ENCODE results near the gene QRICH1. TPM values are rescaled to one million over a fixed set of nuclear protein-coding genes. Genes with fewer than 3 reads are reported as not detected.

QRICH1 gene
- total and polyA plus RNA-seq, 2 of the 13 experiments (the other 11 are each of a cell fraction or from before 2014, with no cell fraction given): 52.6 to 102 TPM

- TF ChIP-seq, protein P1, sequence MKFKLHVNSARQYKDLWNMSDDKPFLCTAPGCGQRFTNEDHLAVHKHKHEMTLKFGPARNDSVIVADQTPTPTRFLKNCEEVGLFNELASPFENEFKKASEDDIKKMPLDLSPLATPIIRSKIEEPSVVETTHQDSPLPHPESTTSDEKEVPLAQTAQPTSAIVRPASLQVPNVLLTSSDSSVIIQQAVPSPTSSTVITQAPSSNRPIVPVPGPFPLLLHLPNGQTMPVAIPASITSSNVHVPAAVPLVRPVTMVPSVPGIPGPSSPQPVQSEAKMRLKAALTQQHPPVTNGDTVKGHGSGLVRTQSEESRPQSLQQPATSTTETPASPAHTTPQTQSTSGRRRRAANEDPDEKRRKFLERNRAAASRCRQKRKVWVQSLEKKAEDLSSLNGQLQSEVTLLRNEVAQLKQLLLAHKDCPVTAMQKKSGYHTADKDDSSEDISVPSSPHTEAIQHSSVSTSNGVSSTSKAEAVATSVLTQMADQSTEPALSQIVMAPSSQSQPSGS (CRISPR knock-in tag; IDR thresholded peaks at IDR 0.05): no peak
- TF ChIP-seq, protein P2, sequence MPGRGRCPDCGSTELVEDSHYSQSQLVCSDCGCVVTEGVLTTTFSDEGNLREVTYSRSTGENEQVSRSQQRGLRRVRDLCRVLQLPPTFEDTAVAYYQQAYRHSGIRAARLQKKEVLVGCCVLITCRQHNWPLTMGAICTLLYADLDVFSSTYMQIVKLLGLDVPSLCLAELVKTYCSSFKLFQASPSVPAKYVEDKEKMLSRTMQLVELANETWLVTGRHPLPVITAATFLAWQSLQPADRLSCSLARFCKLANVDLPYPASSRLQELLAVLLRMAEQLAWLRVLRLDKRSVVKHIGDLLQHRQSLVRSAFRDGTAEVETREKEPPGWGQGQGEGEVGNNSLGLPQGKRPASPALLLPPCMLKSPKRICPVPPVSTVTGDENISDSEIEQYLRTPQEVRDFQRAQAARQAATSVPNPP (CRISPR knock-in tag; IDR thresholded peaks at IDR 0.05): no peak; the same call in 1 of the 2 replicates
- no peak for TF ChIP-seq SMARCE1 (IDR thresholded peaks at IDR 0.05; ENCODE audit: borderline replicate concordance)
- TF ChIP-seq AGO1 (IDR thresholded peaks at IDR 0.05; ENCODE audit: low read depth, low read length, poor library complexity, severe bottlenecking): peak; percentile 24
- no peak for TF ChIP-seq SRY (CRISPR knock-in tag; IDR thresholded peaks at IDR 0.05)
- TF ChIP-seq ZNF747 (CRISPR knock-in tag; IDR thresholded peaks at IDR 0.05; ENCODE audit: borderline replicate concordance): peak; percentile 46
- 0 out of 2 replicates have a peak, but pooled peaks have one; percentile 21 for TF ChIP-seq ZIK1 (CRISPR knock-in tag; IDR thresholded peaks at IDR 0.05; ENCODE audit: borderline replicate concordance, low read depth)
- TF ChIP-seq NONO (IDR thresholded peaks at IDR 0.05): no peak
- TF ChIP-seq NONO (CRISPR knock-in tag; conservative IDR thresholded peaks at IDR 0.05): 0 out of 2 replicates have a peak, but pooled peaks have one; percentile 33
- no peak for TF ChIP-seq PHF8 (CRISPR knock-in tag; IDR thresholded peaks at IDR 0.05)
- TF ChIP-seq ZNF33B (CRISPR knock-in tag; IDR thresholded peaks at IDR 0.05): no peak
- no peak for TF ChIP-seq ZBTB25 (CRISPR knock-in tag; IDR thresholded peaks at IDR 0.05)
- peak; percentile 7 for TF ChIP-seq YY1 (IDR thresholded peaks at IDR 0.05; ENCODE audit: insufficient read depth, insufficient replicate concordance, low read depth, low read length)
- TF ChIP-seq ZNF704 (CRISPR knock-in tag; IDR thresholded peaks at IDR 0.05; ENCODE audit: borderline replicate concordance): 0 out of 2 replicates have a peak, but pooled peaks have one; percentile 4
- TF ChIP-seq NR2C2 (CRISPR knock-in tag; IDR thresholded peaks at IDR 0.05; ENCODE audit: borderline replicate concordance): 0 out of 2 replicates have a peak, but pooled peaks have one; percentile 2
- TF ChIP-seq, protein P3, sequence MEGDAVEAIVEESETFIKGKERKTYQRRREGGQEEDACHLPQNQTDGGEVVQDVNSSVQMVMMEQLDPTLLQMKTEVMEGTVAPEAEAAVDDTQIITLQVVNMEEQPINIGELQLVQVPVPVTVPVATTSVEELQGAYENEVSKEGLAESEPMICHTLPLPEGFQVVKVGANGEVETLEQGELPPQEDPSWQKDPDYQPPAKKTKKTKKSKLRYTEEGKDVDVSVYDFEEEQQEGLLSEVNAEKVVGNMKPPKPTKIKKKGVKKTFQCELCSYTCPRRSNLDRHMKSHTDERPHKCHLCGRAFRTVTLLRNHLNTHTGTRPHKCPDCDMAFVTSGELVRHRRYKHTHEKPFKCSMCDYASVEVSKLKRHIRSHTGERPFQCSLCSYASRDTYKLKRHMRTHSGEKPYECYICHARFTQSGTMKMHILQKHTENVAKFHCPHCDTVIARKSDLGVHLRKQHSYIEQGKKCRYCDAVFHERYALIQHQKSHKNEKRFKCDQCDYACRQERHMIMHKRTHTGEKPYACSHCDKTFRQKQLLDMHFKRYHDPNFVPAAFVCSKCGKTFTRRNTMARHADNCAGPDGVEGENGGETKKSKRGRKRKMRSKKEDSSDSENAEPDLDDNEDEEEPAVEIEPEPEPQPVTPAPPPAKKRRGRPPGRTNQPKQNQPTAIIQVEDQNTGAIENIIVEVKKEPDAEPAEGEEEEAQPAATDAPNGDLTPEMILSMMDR (CRISPR knock-in tag; IDR thresholded peaks at IDR 0.05): peak; percentile 31
- 0 out of 2 replicates have a peak, but pooled peaks have one; percentile 51 for TF ChIP-seq ZSCAN22 (CRISPR knock-in tag; IDR thresholded peaks at IDR 0.05)
- peak; percentile 29 for TF ChIP-seq RBM39 (IDR thresholded peaks at IDR 0.05; ENCODE audit: low read depth, low read length, poor library complexity, severe bottlenecking)
- peak; percentile 67; the same call in 1 of the 2 replicates for TF ChIP-seq ZNF772 (CRISPR knock-in tag; IDR thresholded peaks at IDR 0.05)
- no peak for TF ChIP-seq GLI4 (CRISPR knock-in tag; IDR thresholded peaks at IDR 0.05; ENCODE audit: borderline replicate concordance)
- peak; percentile 18; the same call in 1 of the 2 replicates for TF ChIP-seq ZNF776 (CRISPR knock-in tag; IDR thresholded peaks at IDR 0.05)
- TF ChIP-seq ZMAT3 (CRISPR knock-in tag; conservative IDR thresholded peaks at IDR 0.05): 0 out of 2 replicates have a peak, but pooled peaks have one; percentile 59
Measured at GRCh38 chr3:49020330-49021212, 73.3 kb downstream of the QRICH1 start (continued).

All from HepG2 (cell line).